Stimulated activated CD8-positive, alpha-beta memory T cell treated with anti-CD3 and anti-CD28 coated beads, Interleukin-15, amount 100 ng/mL, for 4 hours (primary cell): ENCODE data around the gene COL4A2.
"Not testable (repeated sequence)": the region's sequence is repeated elsewhere in the genome, so short reads cannot be mapped to it uniquely, and the experiment has no call there.

ENCODE experiments used
- DNase-seq, 2 donors: peaks; one replicate each; pipeline ENCODE4 v3.0.0-alpha.2; 2020; ENCODE audit warnings: low read depth in 2 of 2

Gene COL4A2

GRCh38 chr13:110379905-110380341 is 72.8 kb downstream of the COL4A2 start:
- DNase-seq = no peak

GRCh38 chr13:110380359-110381028 is 73.4 kb downstream of the COL4A2 start:
- DNase-seq = no peak

DNA sequence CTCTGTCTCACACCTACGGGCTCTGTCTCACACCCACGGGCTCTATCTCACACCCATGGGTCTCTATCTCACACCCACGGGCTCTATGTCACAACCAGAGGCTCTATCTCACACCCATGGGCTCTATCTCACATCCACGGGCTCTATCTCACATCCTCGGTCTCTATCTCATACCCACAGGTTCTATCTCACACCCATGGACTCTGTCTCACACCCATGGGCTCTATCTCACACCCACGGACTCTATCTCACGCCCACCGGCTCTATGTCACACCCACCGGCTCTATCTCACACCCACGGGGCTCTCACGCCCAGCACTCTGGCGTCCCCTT is 73.9 kb downstream of the COL4A2 start:
- DNase-seq = no peak

DNA sequence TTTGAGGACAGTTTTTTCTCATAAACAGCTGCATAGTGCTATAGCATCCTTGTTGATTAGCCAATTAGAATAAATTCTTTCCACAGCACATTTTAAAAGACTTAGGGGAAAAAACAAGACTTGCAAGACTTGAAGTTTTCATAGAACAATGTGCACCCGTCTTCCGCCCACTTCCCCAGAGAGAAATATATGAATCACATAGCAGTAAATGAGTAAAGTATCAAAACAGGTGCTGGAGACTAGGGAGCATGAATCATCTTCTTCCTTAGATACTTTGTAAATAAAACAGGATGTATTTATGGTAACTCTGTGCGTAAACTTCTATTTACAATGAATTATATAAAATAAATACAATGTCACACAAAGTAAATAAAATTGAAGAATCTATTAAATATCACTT is 75.1 kb downstream of the COL4A2 start:
- no peak for DNase-seq

DNA sequence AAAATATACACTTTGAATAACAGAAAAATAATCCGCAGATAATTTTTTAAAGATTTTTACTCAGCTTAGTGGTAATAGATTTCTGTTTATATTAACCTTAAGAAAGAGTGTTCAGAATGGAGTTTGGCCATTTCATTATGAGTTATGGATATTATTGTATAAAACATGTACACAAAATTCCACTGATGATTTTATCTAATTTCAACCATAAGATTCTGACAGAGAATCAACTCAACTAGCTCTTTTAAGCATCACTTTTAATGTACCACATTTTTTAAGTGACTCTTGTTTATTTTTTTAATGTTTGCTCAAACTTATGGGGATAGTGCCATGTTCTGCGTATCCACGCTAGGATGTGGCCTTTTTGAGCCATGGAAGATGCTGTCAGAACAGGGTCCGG is 75.7 kb downstream of the COL4A2 start:
- DNase-seq = no peak

DNA sequence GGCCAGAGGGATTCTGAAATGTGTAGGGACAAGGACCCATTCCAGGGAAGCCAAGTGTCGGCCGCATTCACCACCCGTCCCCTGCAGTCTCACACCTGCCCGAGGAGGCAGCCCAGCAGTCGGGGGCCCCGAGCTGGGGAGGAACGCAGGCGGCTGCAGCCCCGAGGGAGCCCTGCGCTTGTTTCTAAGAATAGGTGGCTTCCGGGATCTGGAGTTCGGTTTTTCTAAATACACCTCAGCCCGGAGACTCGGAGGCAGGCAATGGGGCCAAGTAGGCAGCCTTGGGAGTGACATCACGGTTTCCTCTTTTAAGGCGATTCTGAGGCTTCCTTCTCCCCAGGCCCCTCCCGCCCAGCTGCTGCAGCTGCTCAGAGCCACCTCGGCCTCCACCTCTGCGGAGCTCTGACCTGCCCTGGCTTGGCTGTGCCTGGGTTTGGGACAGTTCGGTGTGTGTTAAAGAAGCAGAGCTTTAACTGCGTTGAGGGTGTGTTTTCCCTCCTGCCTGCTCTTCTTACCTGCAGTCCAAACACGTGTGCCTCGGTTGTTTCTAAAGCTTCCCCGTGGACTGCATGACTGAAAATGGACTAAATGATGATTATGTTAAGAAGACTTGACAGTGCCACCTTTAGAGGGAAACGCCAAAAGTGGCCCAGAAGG is 80.5 kb downstream of the COL4A2 start:
- no peak for DNase-seq

- DNase-seq = no peak
Measured at GRCh38 chr13:110388108-110388943, 81.2 kb downstream of the COL4A2 start.

GRCh38 chr13:110390567-110390966 is 83.5 kb downstream of the COL4A2 start:
- no peak for DNase-seq

- no peak for DNase-seq
Measured at GRCh38 chr13:110391273-110391672, 84.2 kb downstream of the COL4A2 start.

GRCh38 chr13:110392510-110393240 is 85.6 kb downstream of the COL4A2 start:
- DNase-seq = no peak

DNA sequence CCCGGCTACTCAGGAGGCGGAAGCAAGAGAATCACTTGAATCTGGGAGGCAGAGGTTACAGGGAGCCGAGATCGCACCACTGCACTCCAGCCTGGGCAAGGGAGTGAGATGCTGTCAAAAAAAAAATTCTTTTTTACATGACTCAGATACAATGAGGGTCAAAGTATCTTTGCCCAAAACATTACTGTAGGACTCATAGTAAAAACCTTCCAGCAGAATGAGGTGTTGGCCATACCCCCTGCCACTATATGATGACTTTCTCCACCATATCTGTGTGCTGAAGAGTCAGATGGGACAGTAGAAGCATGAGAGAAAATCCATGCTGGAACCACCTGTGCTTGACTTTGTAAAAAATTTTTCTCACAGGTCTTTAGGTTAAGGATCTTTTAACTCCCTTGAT is 86.7 kb downstream of the COL4A2 start:
- no peak for DNase-seq

- no peak for DNase-seq
Measured at GRCh38 chr13:110394371-110394841, 87.3 kb downstream of the COL4A2 start.

DNA sequence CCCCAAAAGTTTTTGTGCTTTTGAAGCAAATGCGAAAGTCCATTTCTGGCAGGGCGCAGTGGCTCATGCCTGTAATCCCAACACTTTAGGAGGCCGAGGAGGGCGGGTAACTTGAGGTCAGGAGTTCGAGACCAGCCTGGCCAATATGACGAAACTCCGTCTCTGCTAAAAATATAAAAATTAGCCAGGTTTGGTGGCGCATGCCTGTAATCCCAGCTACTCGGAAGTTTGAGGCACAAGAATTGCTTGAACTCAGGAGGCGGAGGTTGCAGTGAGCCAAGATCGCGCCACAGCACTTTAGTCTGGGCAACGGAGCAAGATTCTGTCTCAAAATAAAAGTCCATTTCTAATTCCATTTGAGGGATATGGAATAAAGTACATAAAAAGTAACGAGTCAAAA is 88.5 kb downstream of the COL4A2 start:
- DNase-seq = not testable (repeated sequence)

DNA sequence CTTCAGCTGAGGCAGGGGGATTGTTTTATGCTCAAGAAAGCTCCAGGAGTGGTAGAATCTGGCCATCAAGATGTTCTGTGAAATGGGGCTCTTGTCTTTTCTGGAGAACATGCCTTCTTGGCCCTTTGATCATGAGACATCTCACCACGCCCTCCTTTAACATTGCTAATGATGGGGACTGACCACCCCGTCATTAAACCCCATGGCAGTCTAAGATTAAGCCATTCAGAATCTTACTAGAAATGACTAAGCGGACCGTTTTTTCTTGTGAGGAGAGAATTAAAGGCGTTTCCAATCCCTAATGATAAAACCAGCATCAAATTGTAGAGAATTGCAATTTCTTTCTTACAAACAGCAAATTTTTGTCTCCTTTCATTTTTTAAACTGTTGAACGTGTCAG is 89.4 kb downstream of the COL4A2 start:
- no peak for DNase-seq

DNA sequence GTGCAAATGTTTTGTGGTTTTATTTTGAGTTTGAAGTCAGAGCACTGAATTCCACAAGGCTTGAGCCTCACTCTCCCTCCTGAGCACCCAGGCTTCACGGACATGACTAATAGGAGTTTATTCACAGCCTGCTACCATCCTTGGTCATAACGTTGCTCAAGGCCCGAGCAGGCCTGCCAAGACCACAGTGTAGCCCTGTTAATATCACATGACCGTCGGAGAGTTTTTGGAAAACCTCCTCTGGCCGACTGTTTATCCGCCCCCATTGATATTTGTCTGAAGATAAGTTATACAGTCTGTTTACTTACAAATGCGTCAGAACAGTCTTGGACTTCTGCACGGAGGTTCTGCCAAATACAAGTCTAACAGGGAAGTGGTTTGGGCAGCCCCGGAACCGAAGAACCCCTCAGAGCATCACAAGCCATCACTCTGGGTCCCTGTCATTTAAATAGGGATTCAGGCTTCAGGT is 89.9 kb downstream of the COL4A2 start:
- DNase-seq = no peak

GRCh38 chr13:110397436-110398115 is 90.5 kb downstream of the COL4A2 start:
- DNase-seq = no peak

DNA sequence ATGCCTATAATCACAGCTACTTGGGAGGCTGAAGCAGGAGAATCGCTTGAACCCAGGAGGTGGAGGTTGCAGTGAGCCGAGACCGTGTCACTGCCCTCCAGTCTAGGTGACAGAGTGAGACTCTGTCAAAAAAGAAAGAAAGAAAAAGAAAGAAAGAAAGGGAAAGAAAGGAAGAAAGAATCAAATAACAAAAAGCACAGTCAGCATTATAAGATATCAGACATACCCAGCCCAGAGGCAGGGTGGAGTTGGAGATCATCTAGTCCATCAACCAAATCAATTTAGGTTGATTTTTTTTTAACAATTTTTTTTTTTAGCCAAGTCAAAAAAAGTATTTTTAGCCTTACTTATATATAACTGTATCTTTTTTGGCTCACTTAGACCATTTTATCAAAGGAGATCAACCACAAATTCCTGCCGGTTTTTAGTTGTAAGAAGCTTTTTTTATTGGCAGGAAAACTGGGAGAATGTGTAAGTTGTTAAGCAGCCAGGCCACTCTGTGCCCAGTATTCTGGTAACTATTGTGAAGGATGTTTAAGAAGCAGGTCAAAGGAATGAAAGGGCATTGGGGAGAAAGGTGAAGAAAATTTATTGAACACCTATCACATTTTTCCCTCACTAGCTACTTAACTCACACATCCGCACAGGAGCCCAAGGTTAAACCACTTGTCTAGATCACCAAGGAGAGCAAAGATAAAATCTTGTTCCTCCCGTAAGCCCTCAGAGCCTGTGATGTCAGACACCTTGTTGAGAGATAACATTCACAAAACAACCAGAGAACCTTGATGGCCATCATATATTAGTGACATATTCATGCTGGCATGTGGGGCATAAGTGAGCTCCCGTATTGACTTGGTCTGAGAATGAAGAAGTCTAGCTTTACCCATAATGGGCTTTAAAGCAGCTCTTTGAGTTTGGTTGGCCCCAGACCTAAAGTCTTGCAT is 91.8 kb downstream of the COL4A2 start:
- no peak for DNase-seq

GRCh38 chr13:110399801-110400200 is 92.7 kb downstream of the COL4A2 start:
- no peak for DNase-seq

DNA sequence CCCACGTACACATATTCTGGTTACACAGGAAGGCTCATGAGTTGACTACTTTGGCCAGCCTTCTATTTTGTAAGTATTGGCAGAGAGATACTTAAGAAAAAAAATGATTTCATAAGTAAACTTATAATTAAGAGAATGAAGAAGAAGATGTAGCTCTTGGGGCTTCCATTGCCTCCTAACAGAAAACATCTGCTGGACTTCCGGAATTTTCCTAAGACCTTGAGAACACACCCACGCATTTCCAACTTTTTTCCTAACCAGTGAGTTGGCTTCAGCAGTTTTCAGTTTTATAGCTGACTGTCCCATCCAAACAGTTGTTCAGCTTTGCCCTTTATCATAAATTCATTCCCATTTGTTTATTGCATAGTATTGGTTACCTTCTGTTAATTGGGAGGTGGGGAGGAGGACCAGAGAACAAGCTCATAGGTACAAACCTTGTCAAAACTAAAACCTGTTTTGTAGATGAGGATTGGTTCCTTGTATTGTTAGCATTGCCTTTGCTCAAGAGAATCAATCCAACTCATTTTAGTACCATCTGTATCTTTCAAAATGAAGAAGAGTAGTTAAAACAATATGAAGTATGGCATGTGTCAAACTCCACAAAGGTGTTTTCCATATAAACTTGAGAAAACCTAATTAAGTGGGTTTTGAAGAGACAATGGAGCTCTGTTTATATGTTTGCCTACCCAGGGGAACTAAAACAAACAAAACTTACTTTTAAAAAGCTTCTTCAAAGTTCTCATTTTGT is 93.9 kb downstream of the COL4A2 start:
- no peak for DNase-seq
